HepG2 (cell line): Measurements from ENCODE around the gene KAZN. TPM values are rescaled to one million over a fixed set of nuclear protein-coding genes. Genes with fewer than 3 reads are reported as not detected.

ENCODE experiments used
- GTF2F1 ChIP-seq: fragments of 150-350 bp; IDR thresholded peaks from 2 replicates; pipeline ENCODE4 v1.6.1; 2014; ENCODE audit warnings: low read length
- MAZ ChIP-seq, 2 experiments: sonication (generic) in 1 of 2; formaldehyde crosslinking in 1 of 2; IDR thresholded peaks; 2 replicates each; pipeline versions ENCODE4 v1.5.0 to v1.6.1; 2012 to 2020; ENCODE audit warnings: low read depth in 2 of 2, mild to moderate bottlenecking in 2 of 2, borderline replicate concordance in 1 of 2, improper control_type of control experiment in 1 of 2, low read length in 1 of 2, missing genetic modification reagents in 1 of 2, moderate library complexity in 1 of 2
- MEF2D ChIP-seq: sonication (generic); formaldehyde crosslinking; IDR thresholded peaks from 2 replicates; pipeline ENCODE4 v1.5.1; 2020; ENCODE audit warnings: mild to moderate bottlenecking, missing genetic modification reagents
- MEIS1 ChIP-seq: sonication (generic); formaldehyde crosslinking; IDR thresholded peaks from 2 replicates; pipeline ENCODE4 v1.9.0; 2021; ENCODE audit warnings: mild to moderate bottlenecking, missing genetic modification reagents, moderate library complexity, borderline replicate concordance
- MTA1 ChIP-seq: sonication (generic); formaldehyde crosslinking; IDR thresholded peaks from 2 replicates; pipeline ENCODE4 v1.4.0; 2020; ENCODE audit warnings: missing genetic modification reagents, mild to moderate bottlenecking, borderline replicate concordance
- PHF21A ChIP-seq: sonication (generic); formaldehyde crosslinking; IDR thresholded peaks from 2 replicates; pipeline ENCODE4 v1.5.0; 2020; ENCODE audit warnings: mild to moderate bottlenecking, missing genetic modification reagents
- RAD21 ChIP-seq: fragments of 450-650 bp; formaldehyde crosslinking; IDR thresholded peaks from 2 replicates; pipeline ENCODE4 v1.5.0; 2020; ENCODE audit warnings: mild to moderate bottlenecking
- YY1 ChIP-seq: IDR thresholded peaks from 2 replicates; pipeline ENCODE4 v1.6.1; 2011; ENCODE audit warnings: low read length, low read depth, moderate library complexity, mild to moderate bottlenecking; ENCODE audit not compliant: insufficient read depth, insufficient replicate concordance
- ZFP37 ChIP-seq: sonication (generic); formaldehyde crosslinking; IDR thresholded peaks from 2 replicates; pipeline ENCODE4 v1.4.0; 2020; ENCODE audit warnings: missing genetic modification reagents, borderline replicate concordance
- ZMYM2 ChIP-seq: sonication (generic); formaldehyde crosslinking; IDR thresholded peaks from 2 replicates; pipeline ENCODE4 v1.8.0; 2022; ENCODE audit warnings: mild to moderate bottlenecking, missing genetic modification reagents
- ZNF224 ChIP-seq: sonication (generic); formaldehyde crosslinking; IDR thresholded peaks from 2 replicates; pipeline ENCODE4 v1.5.0; 2020; ENCODE audit warnings: mild to moderate bottlenecking, missing genetic modification reagents
- polyA plus RNA-seq, 8 experiments: library from polyadenylated mRNA; depleted of rRNA in 3 of 8; stranded (reverse) in 7 of 8; unstranded in 1 of 8; fragments of >200 nt; fragmentation: Illumina TruSeq in 4 of 8; extraction: Trizol in 4 of 8; gene quantifications; 2 replicates each; pipeline versions ENCODE4 v1.2.1 to v1.2.3, GENCODE V29; 2011 to 2016; ENCODE audit warnings: low read depth in 4 of 8, missing spikeins in 1 of 8, mixed read lengths in 1 of 8; ENCODE audit not compliant: insufficient read depth in 1 of 8
- total RNA-seq, 5 experiments: library from RNA; depleted of rRNA; stranded (reverse); fragments of >200 nt; fragmentation: Illumina TruSeq; extraction: Trizol; gene quantifications; 2 replicates each; pipeline ENCODE4 v1.2.3, GENCODE V29; 2016; ENCODE audit warnings: low read depth in 1 of 5
- TF ChIP-seq, protein P1 (sequence below), 2 experiments: sonication (generic) in 1 of 2; formaldehyde crosslinking in 1 of 2; IDR thresholded peaks; 2 replicates each; pipeline versions ENCODE4 v1.4.0 to v1.6.1; 2016 to 2020; ENCODE audit warnings: borderline replicate concordance in 1 of 2, low read depth in 1 of 2, mild to moderate bottlenecking in 1 of 2, missing genetic modification reagents in 1 of 2
- TF ChIP-seq, protein P2 (sequence below), 2 experiments: sonication (generic) in 1 of 2; formaldehyde crosslinking in 1 of 2; IDR thresholded peaks; 2 replicates each; pipeline versions ENCODE4 v1.5.1 to v1.6.1; 2011 to 2020; ENCODE audit warnings: borderline replicate concordance in 1 of 2, low read depth in 1 of 2, low read length in 1 of 2, mild to moderate bottlenecking in 1 of 2, missing genetic modification reagents in 1 of 2, moderate library complexity in 1 of 2
- TF ChIP-seq, protein P3 (sequence below): sonication (generic); formaldehyde crosslinking; IDR thresholded peaks from 2 replicates; pipeline ENCODE4 v1.4.0; 2020; ENCODE audit warnings: missing genetic modification reagents, borderline replicate concordance

The KAZN gene
- total and polyA plus RNA-seq, 2 of the 13 experiments (the other 11 are each of a cell fraction or from before 2014, with no cell fraction given): 10.4 to 13.5 TPM

DNA sequence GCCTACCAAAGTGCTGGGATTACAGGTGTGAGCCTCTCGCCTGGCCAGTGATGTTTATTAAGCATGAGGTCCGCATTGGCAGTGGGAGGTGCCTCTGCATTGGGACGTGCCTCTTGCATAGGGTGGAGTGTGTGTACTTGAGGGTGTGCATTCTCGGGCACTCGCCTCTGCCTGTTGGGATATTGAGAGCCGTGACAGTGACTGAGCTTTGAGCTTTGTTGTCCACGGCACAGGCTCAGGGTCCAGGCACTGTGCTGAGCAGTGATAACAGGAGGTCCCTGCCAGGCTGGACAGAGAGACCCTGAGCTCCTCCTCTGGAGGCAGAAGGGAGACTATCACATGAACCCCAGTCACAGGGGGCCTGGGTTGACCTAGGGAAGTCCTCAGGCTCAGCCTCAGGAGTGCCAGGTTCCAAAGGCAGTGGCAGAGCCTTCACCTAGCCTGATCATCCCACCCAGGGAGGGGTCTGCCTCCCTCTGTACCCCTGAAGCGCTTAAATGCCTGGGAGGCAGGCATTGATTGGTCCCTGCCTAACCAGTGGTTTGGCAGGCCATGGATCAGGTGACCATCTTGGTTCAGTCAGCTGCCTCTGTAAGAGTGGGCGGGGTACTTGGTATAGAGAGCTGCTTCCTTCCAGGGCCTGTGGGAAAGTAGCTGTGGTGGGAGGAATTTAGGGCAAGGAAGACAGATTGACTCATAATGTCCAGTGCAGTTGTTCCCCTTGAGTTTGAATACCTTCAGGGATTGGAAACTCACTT, 341.2 kb downstream of the KAZN start (continued):
- TF ChIP-seq, protein P1, sequence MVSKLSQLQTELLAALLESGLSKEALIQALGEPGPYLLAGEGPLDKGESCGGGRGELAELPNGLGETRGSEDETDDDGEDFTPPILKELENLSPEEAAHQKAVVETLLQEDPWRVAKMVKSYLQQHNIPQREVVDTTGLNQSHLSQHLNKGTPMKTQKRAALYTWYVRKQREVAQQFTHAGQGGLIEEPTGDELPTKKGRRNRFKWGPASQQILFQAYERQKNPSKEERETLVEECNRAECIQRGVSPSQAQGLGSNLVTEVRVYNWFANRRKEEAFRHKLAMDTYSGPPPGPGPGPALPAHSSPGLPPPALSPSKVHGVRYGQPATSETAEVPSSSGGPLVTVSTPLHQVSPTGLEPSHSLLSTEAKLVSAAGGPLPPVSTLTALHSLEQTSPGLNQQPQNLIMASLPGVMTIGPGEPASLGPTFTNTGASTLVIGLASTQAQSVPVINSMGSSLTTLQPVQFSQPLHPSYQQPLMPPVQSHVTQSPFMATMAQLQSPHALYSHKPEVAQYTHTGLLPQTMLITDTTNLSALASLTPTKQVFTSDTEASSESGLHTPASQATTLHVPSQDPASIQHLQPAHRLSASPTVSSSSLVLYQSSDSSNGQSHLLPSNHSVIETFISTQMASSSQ (IDR thresholded peaks at IDR 0.05; ENCODE audit: low read depth): no peak
- TF ChIP-seq, protein P1 (CRISPR knock-in tag; IDR thresholded peaks at IDR 0.05; ENCODE audit: borderline replicate concordance): peak; percentile 25; the same call in 1 of the 2 replicates
- peak; percentile 93 for TF ChIP-seq ZMYM2 (CRISPR knock-in tag)
- TF ChIP-seq ZFP37 (CRISPR knock-in tag): no peak
- peak; percentile 80; the same call in 1 of the 2 replicates for TF ChIP-seq MEF2D (CRISPR knock-in tag)
- no peak for TF ChIP-seq ZNF224
- TF ChIP-seq PHF21A (CRISPR knock-in tag): peak; percentile 95
- TF ChIP-seq MTA1 (CRISPR knock-in tag): peak; percentile 83; the same call in 1 of the 2 replicates
- peak; percentile 9 for TF ChIP-seq YY1
- 0 out of 2 replicates have a peak, but pooled peaks have one; percentile 15 for TF ChIP-seq RAD21 (CRISPR knock-in tag)
- TF ChIP-seq, protein P2, sequence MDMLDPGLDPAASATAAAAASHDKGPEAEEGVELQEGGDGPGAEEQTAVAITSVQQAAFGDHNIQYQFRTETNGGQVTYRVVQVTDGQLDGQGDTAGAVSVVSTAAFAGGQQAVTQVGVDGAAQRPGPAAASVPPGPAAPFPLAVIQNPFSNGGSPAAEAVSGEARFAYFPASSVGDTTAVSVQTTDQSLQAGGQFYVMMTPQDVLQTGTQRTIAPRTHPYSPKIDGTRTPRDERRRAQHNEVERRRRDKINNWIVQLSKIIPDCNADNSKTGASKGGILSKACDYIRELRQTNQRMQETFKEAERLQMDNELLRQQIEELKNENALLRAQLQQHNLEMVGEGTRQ (IDR thresholded peaks at IDR 0.05; ENCODE audit: low read depth, low read length): peak; percentile 75
- TF ChIP-seq, protein P2 (CRISPR knock-in tag; IDR thresholded peaks at IDR 0.05; ENCODE audit: borderline replicate concordance): peak; percentile 84; the same call in 1 of the 2 replicates
- no peak for TF ChIP-seq GTF2F1
- TF ChIP-seq MAZ (IDR thresholded peaks at IDR 0.05; ENCODE audit: borderline replicate concordance, low read depth, low read length): 0 out of 2 replicates have a peak, but pooled peaks have one; percentile 30
- 0 out of 2 replicates have a peak, but pooled peaks have one; percentile 35 for TF ChIP-seq MAZ (CRISPR knock-in tag; IDR thresholded peaks at IDR 0.05; ENCODE audit: low read depth)
- TF ChIP-seq MEIS1 (CRISPR knock-in tag): 0 out of 2 replicates have a peak, but pooled peaks have one; percentile 73
- TF ChIP-seq, protein P3, sequence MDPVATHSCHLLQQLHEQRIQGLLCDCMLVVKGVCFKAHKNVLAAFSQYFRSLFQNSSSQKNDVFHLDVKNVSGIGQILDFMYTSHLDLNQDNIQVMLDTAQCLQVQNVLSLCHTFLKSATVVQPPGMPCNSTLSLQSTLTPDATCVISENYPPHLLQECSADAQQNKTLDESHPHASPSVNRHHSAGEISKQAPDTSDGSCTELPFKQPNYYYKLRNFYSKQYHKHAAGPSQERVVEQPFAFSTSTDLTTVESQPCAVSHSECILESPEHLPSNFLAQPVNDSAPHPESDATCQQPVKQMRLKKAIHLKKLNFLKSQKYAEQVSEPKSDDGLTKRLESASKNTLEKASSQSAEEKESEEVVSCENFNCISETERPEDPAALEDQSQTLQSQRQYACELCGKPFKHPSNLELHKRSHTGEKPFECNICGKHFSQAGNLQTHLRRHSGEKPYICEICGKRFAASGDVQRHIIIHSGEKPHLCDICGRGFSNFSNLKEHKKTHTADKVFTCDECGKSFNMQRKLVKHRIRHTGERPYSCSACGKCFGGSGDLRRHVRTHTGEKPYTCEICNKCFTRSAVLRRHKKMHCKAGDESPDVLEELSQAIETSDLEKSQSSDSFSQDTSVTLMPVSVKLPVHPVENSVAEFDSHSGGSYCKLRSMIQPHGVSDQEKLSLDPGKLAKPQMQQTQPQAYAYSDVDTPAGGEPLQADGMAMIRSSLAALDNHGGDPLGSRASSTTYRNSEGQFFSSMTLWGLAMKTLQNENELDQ: peak; percentile 13; the same call in 1 of the 2 replicates
